Astrocyte of the hippocampus (primary cell): ENCODE measurements around the gene OTUD5.
"Not testable (repeated sequence)": the region's sequence is repeated elsewhere in the genome, so short reads cannot be mapped to it uniquely, and the experiment has no call there.

Source experiments
- DNase-seq: peaks from one replicate; pipeline ENCODE4 v3.0.0; 2011; ENCODE audit warnings: low read depth, low spot score

Gene OTUD5, protein sequence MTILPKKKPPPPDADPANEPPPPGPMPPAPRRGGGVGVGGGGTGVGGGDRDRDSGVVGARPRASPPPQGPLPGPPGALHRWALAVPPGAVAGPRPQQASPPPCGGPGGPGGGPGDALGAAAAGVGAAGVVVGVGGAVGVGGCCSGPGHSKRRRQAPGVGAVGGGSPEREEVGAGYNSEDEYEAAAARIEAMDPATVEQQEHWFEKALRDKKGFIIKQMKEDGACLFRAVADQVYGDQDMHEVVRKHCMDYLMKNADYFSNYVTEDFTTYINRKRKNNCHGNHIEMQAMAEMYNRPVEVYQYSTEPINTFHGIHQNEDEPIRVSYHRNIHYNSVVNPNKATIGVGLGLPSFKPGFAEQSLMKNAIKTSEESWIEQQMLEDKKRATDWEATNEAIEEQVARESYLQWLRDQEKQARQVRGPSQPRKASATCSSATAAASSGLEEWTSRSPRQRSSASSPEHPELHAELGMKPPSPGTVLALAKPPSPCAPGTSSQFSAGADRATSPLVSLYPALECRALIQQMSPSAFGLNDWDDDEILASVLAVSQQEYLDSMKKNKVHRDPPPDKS

DNA sequence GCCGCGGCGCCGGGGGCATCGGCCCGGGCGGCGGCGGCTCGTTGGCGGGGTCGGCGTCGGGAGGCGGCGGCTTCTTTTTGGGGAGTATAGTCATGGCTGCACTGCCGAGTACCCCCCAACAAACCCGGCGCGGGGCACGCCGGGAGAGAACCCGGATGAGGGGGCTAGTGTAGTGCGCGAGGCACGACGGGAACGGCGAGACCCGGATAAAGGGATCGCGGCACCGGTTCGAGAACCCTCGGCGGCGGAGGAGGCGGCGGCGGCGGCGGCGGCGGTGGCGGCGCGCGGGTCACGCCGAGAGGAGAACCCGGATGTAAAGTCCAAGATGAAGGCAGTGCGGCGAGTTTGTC lies at the start of gene OTUD5:
OTUD5 (minus strand) TSS at position 131 of the 350 bp plus-strand sequence; CDS start at position 94, 37 bp downstream.
- DNase-seq = no peak

DNA sequence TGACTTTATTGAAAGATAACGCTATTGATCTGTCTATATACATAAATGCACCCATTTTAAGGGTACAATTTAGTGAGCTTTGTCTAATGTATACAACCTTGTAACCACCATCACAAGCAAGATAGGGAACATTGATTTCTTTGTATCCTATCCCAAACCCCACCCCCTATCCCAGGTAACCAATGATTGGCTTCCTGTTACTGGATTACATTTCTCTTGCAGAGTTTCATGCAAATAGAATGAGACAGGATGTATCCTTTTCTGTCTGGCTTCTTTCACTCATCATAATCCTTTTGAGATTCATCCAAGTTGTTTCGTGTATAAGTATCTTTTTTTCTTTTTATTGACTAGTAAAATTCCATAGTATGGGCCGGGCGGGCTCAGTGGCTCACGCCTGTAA lies 46.3 kb upstream of the OTUD5 start:
- no peak for DNase-seq

GRCh38 chrX:49002091-49002935 lies 44.9 kb upstream of the OTUD5 start, which contains the start of gene GRIPAP1:
Gene GRIPAP1 (minus strand): TSS chrX:49002264. CDS start chrX:49002229, 35 bp downstream.
- peak; percentile 93 for DNase-seq

DNA sequence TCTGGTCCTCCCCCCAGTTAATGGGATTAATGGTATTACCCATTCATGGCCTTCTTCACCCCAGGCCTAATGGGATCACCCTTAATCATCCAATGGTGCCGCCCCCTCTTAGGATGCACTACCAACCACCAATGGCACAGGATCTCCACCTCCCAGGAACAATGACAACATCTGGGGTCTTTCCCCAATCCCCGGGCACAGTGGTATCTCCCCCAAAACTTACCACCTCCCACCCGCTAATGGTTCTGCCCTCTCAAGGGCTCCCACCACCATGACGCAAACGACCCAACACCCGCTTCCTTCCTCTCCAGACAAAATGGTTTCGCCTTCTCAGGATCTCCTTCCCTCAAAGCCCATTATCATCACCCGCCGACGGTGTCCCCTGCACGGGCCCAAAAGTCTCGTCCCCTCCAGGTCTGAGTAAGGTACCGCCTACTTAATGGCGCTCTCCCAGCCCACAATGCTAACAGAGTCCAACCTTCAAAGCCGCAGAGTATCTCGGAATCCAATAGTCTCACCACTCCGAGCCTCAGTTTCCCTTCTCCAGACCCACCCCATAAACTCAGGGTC lies 44.2 kb upstream of the OTUD5 start:
- DNase-seq = peak; percentile 42

GRCh38 chrX:49000636-49001035 lies 43.2 kb upstream of the OTUD5 start:
- DNase-seq = no peak

DNA sequence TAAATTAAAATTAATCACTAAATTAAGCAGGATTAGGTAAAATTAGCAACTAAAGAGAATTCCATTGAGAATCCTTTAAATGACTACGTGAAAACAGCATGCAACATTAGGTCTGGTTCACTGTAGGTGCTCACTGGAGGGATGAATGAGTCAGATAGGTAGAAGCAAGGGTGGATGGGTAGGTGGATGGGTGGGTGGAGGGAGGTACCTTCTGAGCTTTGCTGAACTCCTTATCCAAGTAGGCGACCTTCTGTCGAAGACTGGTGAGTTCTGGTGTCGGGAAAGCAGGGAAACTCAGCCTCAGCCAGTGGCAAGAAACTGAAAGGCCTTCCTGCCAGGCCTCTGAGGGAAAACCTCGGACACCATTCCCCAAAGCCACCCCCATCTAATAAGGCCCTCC lies 41.6 kb upstream of the OTUD5 start:
- DNase-seq = no peak

GRCh38 chrX:48998391-48998790 lies 41.0 kb upstream of the OTUD5 start:
- DNase-seq = no peak

DNA sequence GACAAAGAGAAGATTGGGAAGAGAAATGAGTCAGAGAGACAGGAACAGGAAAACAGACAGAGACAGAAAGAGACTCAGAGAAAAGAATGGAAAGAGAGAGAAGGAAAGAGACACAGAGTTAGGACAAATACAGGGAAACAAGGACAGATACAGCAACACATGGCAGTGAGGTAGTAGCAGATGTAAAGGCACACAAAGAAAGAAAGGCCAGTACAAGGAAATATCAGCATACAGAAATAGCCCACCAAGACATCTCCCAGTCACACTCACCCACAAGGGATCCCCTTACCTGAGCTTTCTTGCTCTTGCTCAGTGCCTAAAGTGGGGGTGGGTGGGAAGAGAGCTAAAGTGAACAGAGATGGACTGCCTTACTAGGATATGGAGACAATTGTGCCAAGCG lies 40.5 kb upstream of the OTUD5 start:
- DNase-seq = no peak

GRCh38 chrX:48997455-48997854 lies 40.0 kb upstream of the OTUD5 start:
- no peak for DNase-seq

GRCh38 chrX:48996969-48997368 lies 39.6 kb upstream of the OTUD5 start:
- DNase-seq = no peak

- DNase-seq = no peak
Measured at GRCh38 chrX:48992341-48992740, 34.9 kb upstream of the OTUD5 start.

DNA sequence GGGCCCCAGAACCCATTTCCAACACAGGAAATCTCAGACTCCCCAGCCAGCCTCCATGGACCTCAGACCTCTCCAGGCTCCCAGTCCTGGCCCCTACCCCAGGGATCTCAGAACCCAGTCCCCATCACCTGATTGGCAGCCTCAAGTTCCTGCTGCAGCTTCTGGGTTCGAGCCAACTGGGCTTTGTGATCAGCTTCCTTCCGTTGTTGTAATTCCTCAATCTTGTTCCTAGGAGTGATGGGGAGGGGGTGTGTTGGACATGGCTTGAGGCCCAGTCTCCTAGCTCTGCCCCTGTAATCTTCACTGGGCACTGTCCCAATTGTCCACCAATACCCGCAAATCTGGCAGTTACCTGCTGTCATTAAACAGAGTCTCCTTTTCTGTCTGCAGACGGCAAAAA lies 32.1 kb upstream of the OTUD5 start:
- no peak for DNase-seq

DNA sequence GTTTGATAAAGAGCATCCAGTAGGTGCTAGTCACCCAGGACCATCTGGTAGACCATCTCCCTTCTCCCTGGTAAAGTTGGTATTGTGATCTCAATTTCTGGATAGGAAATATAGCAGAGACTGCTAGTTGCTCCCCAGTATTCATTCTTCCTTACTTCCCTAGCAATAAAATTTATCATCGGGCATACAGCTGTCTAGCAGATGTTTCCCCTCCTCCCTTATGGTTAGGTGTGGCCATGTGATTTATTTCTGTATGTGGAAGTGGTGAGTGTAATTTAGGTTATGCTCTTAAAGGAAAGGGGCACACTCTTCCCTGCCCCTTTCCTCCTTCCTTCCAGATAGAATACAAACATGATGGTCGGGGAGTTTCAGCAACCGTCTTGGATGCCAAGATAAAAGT lies 26.5 kb upstream of the OTUD5 start:
- no peak for DNase-seq

DNA sequence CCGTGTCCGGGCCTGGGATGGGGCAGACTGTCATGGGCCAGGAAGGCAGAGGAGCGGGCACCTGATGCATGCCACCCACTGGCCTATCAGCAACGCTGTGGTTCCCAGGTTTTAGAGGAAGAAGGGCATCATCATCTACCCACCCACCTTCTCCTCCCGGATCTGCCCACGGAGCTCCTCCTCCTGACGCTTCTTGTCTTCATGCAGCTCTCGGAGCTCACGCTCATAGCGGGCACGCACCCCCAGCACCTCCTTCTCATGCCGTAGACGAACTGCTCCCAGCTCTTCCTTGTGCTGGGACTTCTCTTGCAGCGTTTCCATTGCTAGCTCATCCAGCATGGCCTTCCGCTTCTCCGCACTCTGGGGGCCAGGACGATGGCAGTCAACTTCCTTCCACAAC lies 25.7 kb upstream of the OTUD5 start:
- DNase-seq = no peak

DNA sequence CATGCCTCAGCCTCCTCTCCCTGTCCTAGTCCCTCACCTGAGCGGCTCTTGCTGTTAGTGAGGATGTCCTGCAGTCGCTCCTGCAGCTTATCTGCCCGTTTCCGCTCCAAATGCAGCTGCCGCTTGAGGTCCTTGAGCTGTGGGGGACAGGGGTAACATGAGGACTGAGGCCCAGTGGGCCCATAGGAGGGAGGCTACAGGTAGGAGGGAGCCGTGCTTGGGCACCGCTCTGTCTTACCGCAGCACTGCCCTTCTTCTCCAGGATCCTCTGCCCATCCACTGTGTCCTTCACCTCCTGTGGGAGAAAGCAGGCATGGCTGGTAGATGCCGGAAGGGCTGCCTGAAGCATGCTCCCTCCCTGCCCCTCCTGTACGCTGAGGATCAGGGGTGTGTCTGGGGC lies 23.8 kb upstream of the OTUD5 start:
- no peak for DNase-seq

- not testable (repeated sequence) for DNase-seq
Measured at GRCh38 chrX:48980341-48980740, 22.9 kb upstream of the OTUD5 start.

GRCh38 chrX:48978226-48978625 lies 20.8 kb upstream of the OTUD5 start:
- no peak for DNase-seq

DNA sequence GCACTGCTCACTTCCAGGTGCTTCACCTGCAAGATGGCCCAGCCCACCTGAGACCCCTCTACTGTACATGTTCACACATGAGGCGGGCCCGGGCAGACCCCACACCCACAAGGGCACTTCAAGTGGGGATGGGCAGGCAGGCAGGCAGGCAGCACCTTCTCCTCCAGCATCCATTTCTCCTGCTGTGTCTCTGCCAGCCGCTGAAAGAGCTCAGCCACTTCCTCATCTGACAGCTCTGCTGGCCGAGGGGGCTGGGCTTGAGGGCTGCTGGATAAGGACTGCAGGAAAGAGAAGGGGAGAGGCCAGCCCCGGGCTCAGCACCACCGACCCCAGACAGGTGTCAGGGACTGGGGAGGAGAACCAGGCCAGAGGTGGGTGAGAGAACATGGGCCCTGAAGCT lies 18.7 kb upstream of the OTUD5 start:
- DNase-seq = no peak

GRCh38 chrX:48975541-48975940 lies 18.1 kb upstream of the OTUD5 start:
- no peak for DNase-seq

DNA sequence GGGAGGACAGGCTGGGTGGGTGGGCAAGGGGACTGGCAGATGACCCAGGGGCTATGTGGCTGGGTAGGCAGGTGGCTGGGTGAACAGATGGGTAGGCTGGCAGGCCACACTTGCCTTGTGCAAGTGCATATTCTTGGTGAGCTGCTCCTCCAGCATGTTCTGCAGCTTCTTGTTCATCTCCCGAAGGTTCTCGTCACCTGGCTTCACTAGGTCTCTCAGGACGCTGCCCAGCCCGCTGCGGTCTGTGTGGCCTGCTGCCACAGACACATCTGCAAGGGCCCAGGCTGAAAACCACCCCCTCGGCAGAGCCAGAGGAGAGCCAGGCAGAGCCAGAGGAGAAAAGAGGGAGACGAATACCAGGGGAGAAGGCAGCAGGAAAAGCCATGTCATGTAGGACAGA lies 17.6 kb upstream of the OTUD5 start:
- DNase-seq = no peak

- no peak for DNase-seq
Measured at GRCh38 chrX:48974574-48974973, 17.2 kb upstream of the OTUD5 start.

- no peak for DNase-seq
Measured at GRCh38 chrX:48974033-48974432, 16.6 kb upstream of the OTUD5 start.
